ENCODE data around the gene NLRP1. TPM values are rescaled to one million over a fixed set of nuclear protein-coding genes. Genes with fewer than 3 reads are reported as not detected.
A peak's percentile ranks its signal among the peaks of the same experiment; 100 is the strongest.

Gene NLRP1
- total and polyA plus RNA-seq, 5 donors from 2014 or later, result 25.5 to 279 (median 32.8) TPM

DNA sequence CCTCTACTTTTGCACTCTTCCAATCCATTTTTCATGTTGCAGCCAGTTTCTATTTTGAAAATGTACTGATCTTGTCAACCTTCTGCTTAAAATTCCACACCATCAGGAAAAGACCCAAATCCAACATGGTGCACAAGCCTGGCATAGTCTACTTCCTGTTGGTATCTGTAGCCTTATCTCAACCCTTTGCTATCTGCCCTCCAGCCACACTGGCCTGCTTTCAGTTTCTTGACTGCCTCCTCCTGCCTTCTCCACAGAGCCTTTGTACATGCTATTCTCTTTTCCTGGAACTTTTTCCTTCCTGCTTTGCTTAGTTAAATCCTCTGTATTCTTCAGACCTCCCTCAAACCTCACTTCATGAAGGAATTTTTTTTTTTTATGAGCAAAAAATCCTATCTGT, 31.5 kb downstream of the NLRP1 start:
- Mint-ChIP-seq H3K4me3 (no peak overlapping the region), H3K9me3 (no peaks in the 10 kb centered on the region), H3K36me3 (peaks cover 61% of the 10 kb centered on the region), H3K4me1 (peaks cover 14 to 37% (median 30%) of the 10 kb centered on the region in 4 donors), H3K27ac (peak overlapping the region in 1 of 3 donors; percentile 83), H3K27me3 (peaks cover 5% of the 10 kb centered on the region)
- ATAC-seq (ENCODE audit: low read depth in 2 of 2), result no peak
- DNase-seq, result no peak
- H3K27me3 ChIP-seq (ENCODE audit: control insufficient read depth, insufficient read depth, low read length), result no peaks in the 10 kb centered on the region
- no peak overlapping the region for H3K27ac ChIP-seq (ENCODE audit: insufficient read depth, low read length, poor library complexity, severe bottlenecking)
- no peak overlapping the region for H3K4me3 ChIP-seq (ENCODE audit: low read depth, low read length)
- H3K9me3 ChIP-seq (ENCODE audit: control insufficient read depth in 2 of 2, low read length in 2 of 2), result no peaks in the 10 kb centered on the region
- H3K36me3 ChIP-seq (ENCODE audit: control insufficient read depth, insufficient read depth, low read length), result peaks cover 90% of the 10 kb centered on the region
- H3K4me1 ChIP-seq (ENCODE audit: control insufficient read depth, insufficient read depth, low read length, poor library complexity, severe bottlenecking), result no peaks in the 10 kb centered on the region

DNA sequence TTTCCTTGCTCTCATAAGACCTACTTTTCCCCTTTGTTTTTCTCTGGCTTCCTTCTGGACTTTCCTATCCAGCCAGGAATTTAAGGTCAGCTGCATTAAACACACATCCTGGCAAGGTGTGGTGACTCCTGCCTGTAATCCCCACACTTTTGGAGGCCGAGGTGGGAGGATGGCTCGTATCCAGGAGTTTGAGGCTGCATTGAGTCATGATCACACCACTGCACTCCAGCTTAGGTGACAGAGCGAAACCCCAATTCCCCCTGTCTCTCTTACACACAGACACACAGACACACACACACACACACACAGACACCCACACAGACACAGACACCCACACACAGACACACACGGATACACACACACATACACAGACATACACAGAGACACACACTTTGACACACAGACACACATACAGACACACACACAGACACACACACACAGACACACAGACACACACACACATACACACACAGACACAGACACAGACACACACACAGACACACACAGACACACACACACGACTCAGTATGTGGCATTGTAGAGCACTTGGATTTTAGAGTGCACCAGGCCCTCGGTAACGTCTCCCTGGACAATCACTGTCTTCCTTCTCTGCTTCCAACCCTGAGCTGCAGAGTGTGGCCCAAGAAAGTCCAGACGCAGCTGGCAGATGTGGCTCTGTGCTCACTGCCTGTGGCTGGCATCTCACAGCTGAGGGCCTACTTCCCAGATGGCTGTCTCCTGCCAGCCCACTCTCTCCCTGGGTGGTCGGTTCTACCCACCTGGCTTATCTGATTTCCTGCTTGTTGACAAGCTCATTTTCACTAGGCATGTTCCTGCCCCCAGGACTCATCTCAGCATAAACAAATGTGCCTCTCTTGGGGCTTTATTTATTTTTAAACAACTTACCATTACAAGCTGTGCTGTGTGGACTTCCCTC, 39.0 kb downstream of the NLRP1 start:
- Mint-ChIP-seq H3K4me3 (no peak overlapping the region), H3K36me3 (peaks cover 64% of the 10 kb centered on the region), H3K4me1 (peaks cover 17 to 34% (median 19%) of the 10 kb centered on the region in 4 donors), H3K27me3 (peaks cover 5% of the 10 kb centered on the region), H3K9me3 (no peaks in the 10 kb centered on the region), H3K27ac (peak overlapping the region; percentile 26 to 93 (median 70))
- ATAC-seq (ENCODE audit: low read depth in 2 of 2), result no peak
- peaks cover 93% of the 10 kb centered on the region for H3K36me3 ChIP-seq (ENCODE audit: control insufficient read depth, insufficient read depth, low read length)
- H3K4me1 ChIP-seq (ENCODE audit: control insufficient read depth, insufficient read depth, low read length, poor library complexity, severe bottlenecking), result no peaks in the 10 kb centered on the region
- no peaks in the 10 kb centered on the region for H3K27me3 ChIP-seq (ENCODE audit: control insufficient read depth, insufficient read depth, low read length)
- no peak for DNase-seq
- no peak overlapping the region for H3K27ac ChIP-seq (ENCODE audit: insufficient read depth, low read length, poor library complexity, severe bottlenecking)
- no peaks in the 10 kb centered on the region for H3K9me3 ChIP-seq (ENCODE audit: control insufficient read depth in 2 of 2, low read length in 2 of 2)
- no peak overlapping the region for H3K4me3 ChIP-seq (ENCODE audit: low read depth, low read length)

DNA sequence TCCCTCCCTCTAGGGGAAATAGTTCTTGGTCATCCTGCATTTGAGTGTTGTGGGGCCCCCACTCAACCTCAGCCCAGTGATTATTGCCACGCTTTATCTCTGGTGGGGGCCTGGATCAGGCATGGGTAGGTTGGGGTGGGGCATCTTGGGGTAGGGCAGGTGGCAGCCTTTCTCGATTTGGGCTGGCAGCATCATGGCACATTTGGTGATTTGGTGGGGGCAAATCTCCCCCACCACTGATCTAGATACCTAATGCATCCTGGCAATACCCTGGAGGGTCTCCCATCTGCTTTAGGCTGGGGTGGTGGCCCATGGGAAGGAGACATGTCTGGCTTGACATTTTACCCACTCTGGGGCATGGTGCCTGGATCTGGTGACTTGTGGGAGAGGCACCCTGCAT, 40.2 kb downstream of the NLRP1 start:
- peaks cover 76% of the 10 kb centered on the region for H3K36me3 Mint-ChIP-seq
- Histone ChIP-seq H3K27me3 (ENCODE audit: control insufficient read depth, insufficient read depth, low read length) (no peaks in the 10 kb centered on the region), H3K4me1 (ENCODE audit: control insufficient read depth, insufficient read depth, low read length, poor library complexity, severe bottlenecking) (no peaks in the 10 kb centered on the region), H3K4me3 (ENCODE audit: low read depth, low read length) (no peak overlapping the region), H3K27ac (ENCODE audit: insufficient read depth, low read length, poor library complexity, severe bottlenecking) (no peak overlapping the region), H3K36me3 (ENCODE audit: control insufficient read depth, insufficient read depth, low read length) (peaks cover 93% of the 10 kb centered on the region), H3K9me3 (ENCODE audit: control insufficient read depth in 2 of 2, low read length in 2 of 2) (no peaks in the 10 kb centered on the region)
- peaks cover 5% of the 10 kb centered on the region for H3K27me3 Mint-ChIP-seq
- DNase-seq (no peak), ATAC-seq (ENCODE audit: low read depth in 2 of 2) (no peak)
- peak overlapping the region in 1 of 3 donors; percentile 46 for H3K27ac Mint-ChIP-seq
- H3K4me1 Mint-ChIP-seq, result peaks cover 17 to 34% (median 18%) of the 10 kb centered on the region in 4 donors
- H3K4me3 Mint-ChIP-seq, result no peak overlapping the region
- no peaks in the 10 kb centered on the region for H3K9me3 Mint-ChIP-seq

DNA sequence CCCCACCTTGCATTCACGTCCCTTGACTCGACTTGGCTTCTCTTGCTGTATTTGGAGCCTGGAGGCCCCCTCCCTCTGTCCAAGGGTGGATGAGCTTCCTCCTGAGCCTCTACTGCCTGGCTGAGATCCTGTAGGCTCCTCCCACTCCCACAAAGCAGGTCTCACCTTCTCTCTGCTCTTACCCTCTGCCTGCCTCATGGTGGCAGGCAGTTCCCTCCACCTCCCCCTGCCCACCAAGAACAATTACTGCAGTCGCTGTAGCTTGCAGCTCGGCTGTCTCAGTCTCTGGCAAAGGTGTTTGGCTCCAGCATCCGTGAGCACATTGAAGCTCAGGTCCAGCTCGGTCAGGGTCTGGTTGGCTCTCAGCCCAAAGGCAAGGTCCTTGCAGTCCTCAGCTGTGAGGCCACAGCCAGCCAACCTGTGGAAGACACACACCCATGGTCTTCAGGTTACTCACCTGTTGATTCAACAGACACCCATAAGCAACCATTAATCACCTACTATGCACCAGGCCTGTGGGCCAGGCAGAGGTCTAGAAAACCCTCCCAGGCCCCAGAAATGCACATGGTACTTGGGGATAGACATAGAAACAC, 42.6 kb downstream of the NLRP1 start:
- H3K4me3 Mint-ChIP-seq, result no peak overlapping the region
- DNase-seq, result no peak
- Histone ChIP-seq H3K4me1 (ENCODE audit: control insufficient read depth, insufficient read depth, low read length, poor library complexity, severe bottlenecking) (no peaks in the 10 kb centered on the region), H3K27ac (ENCODE audit: insufficient read depth, low read length, poor library complexity, severe bottlenecking) (no peak overlapping the region), H3K9me3 (ENCODE audit: control insufficient read depth in 2 of 2, low read length in 2 of 2) (no peaks in the 10 kb centered on the region), H3K4me3 (ENCODE audit: low read depth, low read length) (no peak overlapping the region), H3K27me3 (ENCODE audit: control insufficient read depth, insufficient read depth, low read length) (no peaks in the 10 kb centered on the region), H3K36me3 (ENCODE audit: control insufficient read depth, insufficient read depth, low read length) (peaks cover 93% of the 10 kb centered on the region)
- H3K4me1 Mint-ChIP-seq, result peaks cover 4 to 16% (median 6%) of the 10 kb centered on the region in 4 donors
- peaks cover 0 to under 1% (median 0%) of the 10 kb centered on the region in 7 donors for H3K9me3 Mint-ChIP-seq
- peak overlapping the region; percentile 12 to 80 (median 75) for H3K27ac Mint-ChIP-seq
- ATAC-seq (ENCODE audit: low read depth in 2 of 2), result no peak
- H3K36me3 Mint-ChIP-seq, result peaks cover 66% of the 10 kb centered on the region
- no peaks in the 10 kb centered on the region for H3K27me3 Mint-ChIP-seq

DNA sequence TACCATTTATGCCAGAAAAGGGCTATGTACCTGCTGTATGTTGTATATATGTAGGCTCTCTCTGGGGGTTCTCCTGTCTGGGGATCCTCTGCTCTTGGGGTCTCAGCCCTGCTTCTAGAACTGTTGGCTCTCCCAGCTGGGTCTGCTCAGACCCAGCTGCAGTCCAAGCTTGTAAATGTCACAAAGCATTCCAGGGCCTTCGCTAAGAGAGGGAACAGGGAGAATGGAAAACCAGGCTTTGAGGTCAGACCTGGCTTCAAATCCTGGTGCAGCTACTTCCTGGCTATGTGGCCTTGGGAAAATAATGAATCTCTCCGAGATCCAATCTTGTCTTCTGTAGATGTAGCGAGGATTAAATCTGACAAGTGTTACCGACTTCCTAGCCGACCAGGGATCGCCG, 44.0 kb downstream of the NLRP1 start:
- Histone ChIP-seq H3K9me3 (ENCODE audit: control insufficient read depth in 2 of 2, low read length in 2 of 2) (no peaks in the 10 kb centered on the region), H3K27me3 (ENCODE audit: control insufficient read depth, insufficient read depth, low read length) (no peaks in the 10 kb centered on the region), H3K27ac (ENCODE audit: insufficient read depth, low read length, poor library complexity, severe bottlenecking) (no peak overlapping the region), H3K4me1 (ENCODE audit: control insufficient read depth, insufficient read depth, low read length, poor library complexity, severe bottlenecking) (no peaks in the 10 kb centered on the region), H3K36me3 (ENCODE audit: control insufficient read depth, insufficient read depth, low read length) (peaks cover 91% of the 10 kb centered on the region), H3K4me3 (ENCODE audit: low read depth, low read length) (no peak overlapping the region)
- Mint-ChIP-seq H3K4me1 (peaks cover 0 to 10% (median 3%) of the 10 kb centered on the region in 4 donors), H3K27ac (peak overlapping the region in 1 of 3 donors; percentile 20), H3K4me3 (no peak overlapping the region), H3K27me3 (no peaks in the 10 kb centered on the region), H3K36me3 (peaks cover 68% of the 10 kb centered on the region), H3K9me3 (peaks cover 0 to 2% (median 0%) of the 10 kb centered on the region in 7 donors)
- ATAC-seq (ENCODE audit: low read depth in 2 of 2), result no peak
- no peak for DNase-seq

DNA sequence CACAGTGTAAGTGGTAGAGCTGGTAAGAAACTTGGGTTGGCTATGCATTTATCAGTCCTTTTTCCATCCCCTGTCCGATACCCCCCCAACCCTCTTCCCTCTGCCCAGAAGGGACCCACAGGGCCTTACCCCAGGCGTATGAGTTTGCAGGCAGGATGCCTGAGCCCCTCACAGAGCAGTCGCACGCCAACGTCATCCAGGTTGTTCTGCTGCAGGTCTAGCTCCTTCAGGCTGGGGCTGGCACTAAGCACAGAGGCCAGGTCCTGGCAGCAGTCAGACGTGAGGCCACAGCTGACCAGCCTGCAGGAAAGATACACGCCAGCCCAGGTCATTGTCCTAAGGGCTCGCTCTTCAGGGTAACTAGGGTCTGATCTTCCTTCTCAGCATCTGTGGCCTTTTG, 45.0 kb downstream of the NLRP1 start:
- no peak for DNase-seq
- Mint-ChIP-seq H3K36me3 (peaks cover 67% of the 10 kb centered on the region), H3K27ac (no peak overlapping the region), H3K4me1 (peaks cover 0 to 8% (median under 1%) of the 10 kb centered on the region in 4 donors), H3K9me3 (peaks cover 0 to 2% (median 0%) of the 10 kb centered on the region in 7 donors), H3K27me3 (no peaks in the 10 kb centered on the region), H3K4me3 (no peak overlapping the region)
- no peak for ATAC-seq (ENCODE audit: low read depth in 2 of 2)
- Histone ChIP-seq H3K27ac (ENCODE audit: insufficient read depth, low read length, poor library complexity, severe bottlenecking) (no peak overlapping the region), H3K36me3 (ENCODE audit: control insufficient read depth, insufficient read depth, low read length) (peaks cover 86% of the 10 kb centered on the region), H3K4me1 (ENCODE audit: control insufficient read depth, insufficient read depth, low read length, poor library complexity, severe bottlenecking) (no peaks in the 10 kb centered on the region), H3K27me3 (ENCODE audit: control insufficient read depth, insufficient read depth, low read length) (no peaks in the 10 kb centered on the region), H3K9me3 (ENCODE audit: control insufficient read depth in 2 of 2, low read length in 2 of 2) (no peaks in the 10 kb centered on the region), H3K4me3 (ENCODE audit: low read depth, low read length) (no peak overlapping the region)

DNA sequence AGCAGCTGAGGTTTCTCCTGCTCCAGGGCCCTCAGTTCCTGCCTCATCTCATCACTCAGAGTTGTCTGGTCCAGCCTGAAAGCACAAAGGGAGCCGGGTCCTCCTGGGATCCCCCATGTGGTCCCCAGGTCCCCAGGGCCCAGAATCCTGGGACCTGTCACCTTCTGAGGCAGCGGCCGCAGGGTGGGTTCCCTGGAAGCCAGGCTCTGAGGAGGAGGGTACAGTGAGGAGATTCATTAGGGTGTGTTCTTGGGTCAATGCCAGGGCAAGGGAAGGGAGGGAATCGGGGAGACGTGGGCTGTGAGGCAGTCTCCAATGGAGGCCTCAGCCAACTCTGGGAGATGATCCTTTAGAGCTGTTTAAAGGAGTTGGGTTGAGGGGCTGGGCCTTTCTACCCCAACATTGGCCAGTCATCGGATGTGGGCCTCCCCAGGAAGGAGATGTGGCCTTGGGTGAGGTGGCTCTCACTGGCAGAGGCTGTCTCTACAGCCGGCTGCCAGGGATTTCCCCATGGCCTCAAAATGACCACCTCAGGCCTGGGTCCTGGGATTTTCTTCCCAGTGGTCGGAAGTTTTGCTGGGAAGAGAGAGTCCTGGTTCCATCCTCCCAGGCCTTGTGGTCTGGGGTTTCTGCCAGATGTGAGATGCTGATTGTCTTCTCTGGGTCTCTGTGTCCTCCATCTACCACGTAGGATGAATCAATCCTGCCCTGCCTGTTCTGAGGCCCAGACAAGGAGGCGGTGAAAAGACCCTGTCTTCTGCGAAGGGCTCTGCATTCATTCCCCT, 47.3 kb downstream of the NLRP1 start:
- Mint-ChIP-seq H3K27me3 (no peaks in the 10 kb centered on the region), H3K4me1 (peaks cover 0 to 2% (median 0%) of the 10 kb centered on the region in 4 donors), H3K4me3 (no peak overlapping the region), H3K36me3 (peaks cover 63% of the 10 kb centered on the region), H3K9me3 (peaks cover 0 to 2% (median 0%) of the 10 kb centered on the region in 7 donors), H3K27ac (peak overlapping the region in 2 of 3 donors; percentile 42 to 77)
- no peak for ATAC-seq (ENCODE audit: low read depth in 2 of 2)
- no peaks in the 10 kb centered on the region for H3K27me3 ChIP-seq (ENCODE audit: control insufficient read depth, insufficient read depth, low read length)
- H3K36me3 ChIP-seq (ENCODE audit: control insufficient read depth, insufficient read depth, low read length), result peaks cover 91% of the 10 kb centered on the region
- DNase-seq, result no peak
- H3K4me3 ChIP-seq (ENCODE audit: low read depth, low read length), result no peak overlapping the region
- H3K9me3 ChIP-seq (ENCODE audit: control insufficient read depth in 2 of 2, low read length in 2 of 2), result no peaks in the 10 kb centered on the region
- no peak overlapping the region for H3K27ac ChIP-seq (ENCODE audit: insufficient read depth, low read length, poor library complexity, severe bottlenecking)
- no peaks in the 10 kb centered on the region for H3K4me1 ChIP-seq (ENCODE audit: control insufficient read depth, insufficient read depth, low read length, poor library complexity, severe bottlenecking)
